GM21529 (cell line): ENCODE measurements around the gene IL9R.
A peak's percentile ranks its signal among the peaks of the same experiment; 100 is the strongest.
"Not testable (repeated sequence)": the region's sequence is repeated elsewhere in the genome, so short reads cannot be mapped to it uniquely, and the experiment has no call there.

Experiments
- ATAC-seq: cut with Tn5 transposase; IDR thresholded peaks from one replicate; pipeline ENCODE4 v1.9.1; 2021; ENCODE audit not compliant: unreplicated experiment

Gene IL9R

GRCh38 chrX:155998761-155999510 is 1.4 kb downstream of the IL9R start:
- ATAC-seq = no peak

- not testable (repeated sequence) for ATAC-seq
Measured at GRCh38 chrX:155999751-156000150, 2.3 kb downstream of the IL9R start.

GRCh38 chrX:156000361-156000926 is 2.9 kb downstream of the IL9R start:
- ATAC-seq = no peak

GRCh38 chrX:156001001-156001666 is 3.6 kb downstream of the IL9R start:
- no peak for ATAC-seq

GRCh38 chrX:156001667-156002021 is 4.1 kb downstream of the IL9R start:
- no peak for ATAC-seq

- ATAC-seq = no peak
Measured at GRCh38 chrX:156002507-156002906, 5.0 kb downstream of the IL9R start.

- no peak for ATAC-seq
Measured at GRCh38 chrX:156003486-156004185, 6.1 kb downstream of the IL9R start.

GRCh38 chrX:156004256-156004655 is 6.8 kb downstream of the IL9R start:
- ATAC-seq = no peak

GRCh38 chrX:156004740-156005139 is 7.2 kb downstream of the IL9R start:
- ATAC-seq = no peak

GRCh38 chrX:156005144-156005543 is 7.6 kb downstream of the IL9R start:
- ATAC-seq = no peak

GRCh38 chrX:156006468-156006867 is 9.0 kb downstream of the IL9R start:
- not testable (repeated sequence) for ATAC-seq

- not testable (repeated sequence) for ATAC-seq
Measured at GRCh38 chrX:156008379-156008778, 10.9 kb downstream of the IL9R start.

GRCh38 chrX:156008915-156009314 is 11.4 kb downstream of the IL9R start:
- ATAC-seq = no peak

- not testable (repeated sequence) for ATAC-seq
Measured at GRCh38 chrX:156009691-156010090, 12.2 kb downstream of the IL9R start.

- ATAC-seq = peak; percentile 74
Measured at GRCh38 chrX:156013286-156013953, 15.9 kb downstream of the IL9R start.

- ATAC-seq = not testable (repeated sequence)
Measured at GRCh38 chrX:156019846-156020245, 22.4 kb downstream of the IL9R start.

- ATAC-seq = not testable (repeated sequence)
Measured at GRCh38 chrX:156023002-156023401, 25.5 kb downstream of the IL9R start.

- not testable (repeated sequence) for ATAC-seq
Measured at GRCh38 chrX:156024949-156025492, 27.5 kb downstream of the IL9R start.

GRCh38 chrX:156028653-156029237 is 31.2 kb downstream of the IL9R start:
- ATAC-seq = not testable (repeated sequence)

GRCh38 chrX:156029296-156029695 is 31.8 kb downstream of the IL9R start:
- ATAC-seq = not testable (repeated sequence)
